GM18868 (cell line): ENCODE results near the gene CREB5.
"Not testable (repeated sequence)": the region's sequence is repeated elsewhere in the genome, so short reads cannot be mapped to it uniquely, and the experiment has no call there.

ENCODE experiments used
- ATAC-seq: cut with Tn5 transposase; IDR thresholded peaks from one replicate; pipeline ENCODE4 v1.9.1; 2021; ENCODE audit warnings: mild to moderate bottlenecking, moderate library complexity; ENCODE audit not compliant: unreplicated experiment

Gene CREB5

DNA sequence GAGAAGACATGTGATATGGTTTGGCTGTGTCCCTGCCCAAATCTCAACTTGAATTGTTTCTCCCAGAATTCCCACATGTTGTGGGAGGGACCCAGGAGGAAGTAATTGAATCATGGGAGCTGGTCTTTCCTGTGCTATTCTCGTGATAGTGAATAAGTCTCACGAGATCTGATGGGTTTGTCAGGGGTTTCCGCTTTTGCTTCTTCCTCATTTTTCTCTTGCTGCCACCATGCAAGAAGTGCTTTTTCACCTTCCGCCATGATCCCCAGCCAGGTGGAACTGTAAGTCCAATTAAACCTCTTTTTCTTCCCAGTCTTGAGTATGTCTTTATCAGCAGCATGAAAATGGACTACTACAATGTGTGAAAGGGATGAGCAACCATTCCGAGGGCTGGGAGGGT, 185.7 kb downstream of the CREB5 start:
- ATAC-seq, result not testable (repeated sequence)

DNA sequence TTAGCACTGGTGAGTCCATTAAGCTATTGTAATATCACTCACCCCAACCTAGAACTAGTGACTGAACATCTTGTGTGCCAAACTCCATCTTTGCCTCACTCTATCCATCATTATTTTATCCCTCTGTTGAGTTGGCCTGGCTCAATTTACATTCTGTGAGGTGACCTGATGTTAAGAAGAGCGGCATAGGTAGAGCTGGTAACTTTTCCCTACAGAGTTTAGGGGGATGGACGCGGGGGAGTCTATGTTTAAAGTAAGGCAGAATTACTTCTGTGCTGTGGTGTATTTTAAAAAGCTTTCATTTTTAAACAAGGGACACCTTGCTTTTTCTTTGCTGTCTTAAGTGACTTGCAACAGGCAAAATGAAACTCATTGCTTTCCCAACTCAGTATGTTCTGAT, 186.3 kb downstream of the CREB5 start:
- ATAC-seq, result no peak

DNA sequence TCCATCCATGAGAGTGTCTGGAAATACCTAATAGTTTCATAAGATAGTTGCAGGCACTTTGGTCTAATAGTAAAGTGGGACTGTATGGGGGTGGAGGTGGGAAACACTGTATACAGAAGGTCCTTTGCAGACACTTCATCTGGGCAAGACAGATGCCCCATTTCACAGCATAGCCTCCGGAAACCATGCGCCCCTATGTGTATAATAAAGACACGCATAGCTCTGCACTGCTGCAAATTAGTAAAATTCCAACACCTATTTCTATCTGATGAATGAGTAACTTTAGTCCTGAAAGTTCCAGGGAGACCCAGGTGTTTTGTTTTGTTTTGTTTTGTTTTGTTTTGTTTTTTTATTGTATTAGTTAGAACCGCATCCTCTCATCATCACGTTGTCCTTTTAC, 187.1 kb downstream of the CREB5 start:
- no peak for ATAC-seq

DNA sequence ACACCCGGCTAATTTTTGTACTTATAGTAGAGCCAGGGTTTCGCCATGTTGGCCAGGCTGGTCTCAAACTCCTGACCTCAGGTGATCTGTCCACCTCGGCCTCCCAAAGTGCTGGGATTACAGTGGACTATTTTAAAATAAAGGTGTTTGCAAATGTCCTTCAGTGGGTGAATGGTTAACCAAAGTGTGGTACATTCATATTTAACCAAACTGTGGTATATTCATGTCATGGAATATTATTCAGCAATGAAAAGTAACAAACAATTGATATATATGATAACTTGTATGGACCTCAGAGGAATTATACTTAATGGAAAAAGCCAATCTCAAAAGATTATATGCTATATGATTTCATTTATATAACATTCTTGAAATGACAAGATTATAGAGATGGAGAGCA, 190.0 kb downstream of the CREB5 start:
- no peak for ATAC-seq

DNA sequence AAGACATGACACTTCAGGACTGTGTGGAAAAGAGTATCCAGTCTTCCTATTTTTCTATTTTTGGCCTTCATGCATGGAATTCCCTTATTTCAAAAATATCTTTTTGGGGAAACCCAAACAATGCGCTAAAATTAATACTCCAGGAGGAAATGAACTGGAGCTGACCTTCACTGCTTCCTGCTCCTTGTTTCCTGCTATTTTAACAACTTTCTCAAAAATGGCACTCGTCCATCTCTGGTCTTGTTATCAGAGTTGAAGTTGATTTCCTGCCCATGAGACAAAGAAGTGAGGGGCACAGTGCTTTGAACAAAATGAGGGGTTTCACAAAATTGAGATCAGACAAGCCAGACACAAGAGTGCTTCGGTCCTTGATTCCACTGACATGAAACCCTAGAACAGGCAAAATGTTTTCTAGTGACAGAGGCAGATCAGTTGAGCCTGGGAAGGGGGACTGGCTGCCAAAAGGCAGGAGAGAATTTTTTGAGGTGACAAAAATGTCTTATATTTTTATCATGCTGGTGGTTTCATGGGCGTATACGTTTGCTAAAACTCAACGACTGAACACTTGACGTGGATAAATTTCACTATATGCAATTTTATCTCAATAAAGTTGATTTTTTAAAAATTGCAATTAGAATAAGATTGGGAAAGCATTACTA, 193.2 kb downstream of the CREB5 start:
- no peak for ATAC-seq

DNA sequence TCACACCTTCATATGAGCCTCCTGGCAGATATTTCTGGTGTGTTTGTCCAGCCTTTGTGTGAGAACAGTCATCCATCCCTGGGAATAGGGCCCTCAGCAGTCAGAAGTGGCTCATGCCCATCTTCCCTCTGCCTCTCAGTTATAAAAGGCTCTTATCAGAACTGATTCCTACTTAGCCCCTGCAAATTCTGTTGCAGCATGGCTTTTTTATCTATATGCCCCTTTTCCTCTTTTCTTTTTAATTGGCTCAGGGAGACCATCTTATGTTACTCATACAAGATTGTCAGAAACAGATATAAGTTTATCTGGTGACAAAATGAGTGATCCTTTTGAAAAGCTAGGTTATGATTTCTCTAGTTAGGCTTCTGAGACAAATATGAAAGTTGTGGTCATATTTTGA, 194.1 kb downstream of the CREB5 start:
- ATAC-seq, result no peak

DNA sequence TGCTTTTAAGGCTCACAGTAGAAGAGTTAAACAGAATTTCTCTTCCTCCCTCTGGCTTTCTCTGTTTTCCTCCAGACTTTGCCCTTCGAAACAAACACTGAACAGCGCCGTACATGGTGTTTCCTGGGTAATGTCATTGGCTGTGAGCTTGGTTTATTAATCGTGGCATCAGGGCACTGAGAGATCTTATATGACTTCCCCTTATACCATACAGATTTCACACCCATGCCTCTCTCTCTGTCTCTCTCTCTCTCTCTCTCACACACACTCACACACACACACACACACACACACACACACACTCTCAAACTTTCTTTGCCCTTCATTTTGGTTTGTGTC, 195.5 kb downstream of the CREB5 start:
- no peak for ATAC-seq

DNA sequence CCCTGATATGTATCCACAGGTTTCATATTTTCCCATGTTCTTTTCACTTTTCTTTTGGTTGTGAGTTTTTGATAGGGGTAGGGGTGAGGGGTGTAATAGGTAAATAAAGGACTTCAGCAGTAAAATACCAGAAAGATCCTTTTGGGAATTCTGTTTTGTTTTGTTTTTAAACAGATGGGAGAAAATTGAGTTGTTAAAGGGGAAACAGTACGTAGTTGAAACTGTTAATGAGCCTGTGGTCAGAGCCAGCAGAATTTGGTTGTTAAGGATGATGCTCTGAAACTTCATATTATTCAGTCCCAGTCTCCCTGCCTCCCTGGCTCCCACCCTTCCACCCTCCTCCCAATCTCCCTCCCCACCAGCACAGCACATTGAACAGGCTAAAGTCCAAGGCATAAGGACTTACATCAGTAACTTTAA, 195.9 kb downstream of the CREB5 start:
- no peak for ATAC-seq

DNA sequence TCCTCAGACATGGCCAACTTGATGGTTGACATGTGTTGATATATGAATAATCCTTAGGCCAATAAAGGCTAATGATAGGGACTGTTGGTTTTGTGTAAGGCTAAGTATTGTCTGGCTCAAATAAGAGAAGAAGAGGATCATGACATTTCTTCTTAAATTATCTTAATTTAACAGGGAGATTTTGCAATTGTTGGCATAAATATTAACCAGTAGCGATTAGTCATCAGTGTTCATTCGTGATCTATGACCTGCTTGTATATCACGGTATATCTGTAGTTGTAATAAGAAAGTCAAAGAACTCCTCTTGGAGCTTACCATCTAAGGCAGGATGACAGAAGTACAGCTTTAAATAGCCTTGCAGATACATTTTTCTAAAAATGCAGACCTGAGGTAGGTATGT, 196.4 kb downstream of the CREB5 start:
- ATAC-seq, result no peak

DNA sequence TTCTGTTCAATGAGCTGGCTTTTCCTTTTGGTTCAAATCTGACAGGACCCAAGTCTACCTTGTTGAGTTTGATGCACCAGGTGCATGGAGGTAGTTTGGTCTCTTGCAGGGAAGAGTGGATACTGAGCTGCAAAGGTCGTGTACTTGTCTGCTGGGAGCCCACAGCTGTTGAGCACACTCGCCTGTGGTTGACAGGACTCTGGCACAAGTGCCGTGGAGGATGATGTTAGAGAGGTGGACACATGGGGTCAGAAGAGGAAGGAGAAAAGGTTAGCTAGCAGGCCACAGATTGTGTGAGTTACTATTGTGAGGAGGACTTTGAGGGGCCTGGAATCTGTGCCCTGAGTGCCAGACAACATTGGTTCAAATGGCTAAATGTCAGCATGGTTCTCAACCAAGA, 197.3 kb downstream of the CREB5 start:
- no peak for ATAC-seq

DNA sequence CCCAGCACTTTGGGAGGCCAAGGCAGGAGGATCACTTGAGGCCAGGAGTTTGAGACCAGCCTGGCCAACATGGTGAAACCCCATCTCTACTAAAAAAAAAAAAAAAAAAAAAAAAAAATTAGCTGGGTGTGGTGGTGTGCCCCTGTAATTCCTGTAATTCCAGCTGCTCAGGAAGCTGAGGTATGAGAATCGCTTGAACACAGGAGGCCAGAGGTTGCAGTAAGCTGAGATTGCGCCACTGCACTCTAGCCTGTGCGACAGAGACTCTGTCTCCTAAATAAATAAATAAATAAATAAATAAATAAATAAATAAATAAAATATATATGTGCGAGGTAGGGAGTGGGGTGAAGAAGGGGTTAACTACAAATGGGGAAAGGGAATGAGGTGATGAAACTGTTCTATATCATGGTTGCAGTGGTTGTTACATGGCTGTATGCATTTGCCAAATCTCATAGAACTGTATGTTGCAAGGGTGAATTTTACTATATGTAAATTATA, 199.1 kb downstream of the CREB5 start:
- ATAC-seq, result not testable (repeated sequence)

DNA sequence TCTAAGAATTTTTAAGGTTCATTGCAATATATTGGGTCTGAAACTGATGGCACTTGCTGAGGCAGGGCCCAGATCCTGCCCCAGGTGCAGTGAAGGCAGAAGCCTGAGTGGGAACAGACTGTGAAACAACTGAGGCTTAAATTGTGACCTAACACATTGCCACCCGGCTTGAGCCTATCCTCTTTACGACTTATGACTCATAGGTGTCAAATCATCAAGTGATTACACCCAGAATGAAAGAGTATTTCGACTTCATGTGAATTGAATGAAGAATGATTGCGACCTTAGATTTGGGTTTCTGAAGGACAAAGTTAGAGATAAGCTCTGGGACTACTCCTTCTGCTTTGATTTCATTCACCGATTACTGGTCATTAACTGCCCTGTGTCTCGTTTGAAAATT, 200.9 kb downstream of the CREB5 start:
- no peak for ATAC-seq

DNA sequence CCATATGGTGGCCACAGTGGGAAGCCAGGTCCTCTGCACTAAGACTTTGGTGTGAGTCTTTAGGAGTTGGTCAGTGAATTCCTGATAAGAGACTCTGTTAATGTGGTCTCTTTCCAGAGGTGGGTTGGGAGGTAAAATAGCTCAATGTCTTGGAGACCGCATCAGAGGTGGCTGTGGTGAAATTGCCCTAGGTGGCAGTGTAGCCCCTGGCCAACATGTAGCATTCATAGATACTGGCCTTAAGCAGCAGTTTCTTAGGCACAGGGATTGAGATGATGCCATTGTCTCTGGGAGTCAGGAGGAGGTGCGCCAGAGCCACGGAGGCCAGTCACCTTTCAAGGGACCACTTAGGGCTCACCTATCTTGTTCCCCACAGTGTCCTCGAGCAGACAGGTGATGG, 202.8 kb downstream of the CREB5 start:
- ATAC-seq, result no peak

DNA sequence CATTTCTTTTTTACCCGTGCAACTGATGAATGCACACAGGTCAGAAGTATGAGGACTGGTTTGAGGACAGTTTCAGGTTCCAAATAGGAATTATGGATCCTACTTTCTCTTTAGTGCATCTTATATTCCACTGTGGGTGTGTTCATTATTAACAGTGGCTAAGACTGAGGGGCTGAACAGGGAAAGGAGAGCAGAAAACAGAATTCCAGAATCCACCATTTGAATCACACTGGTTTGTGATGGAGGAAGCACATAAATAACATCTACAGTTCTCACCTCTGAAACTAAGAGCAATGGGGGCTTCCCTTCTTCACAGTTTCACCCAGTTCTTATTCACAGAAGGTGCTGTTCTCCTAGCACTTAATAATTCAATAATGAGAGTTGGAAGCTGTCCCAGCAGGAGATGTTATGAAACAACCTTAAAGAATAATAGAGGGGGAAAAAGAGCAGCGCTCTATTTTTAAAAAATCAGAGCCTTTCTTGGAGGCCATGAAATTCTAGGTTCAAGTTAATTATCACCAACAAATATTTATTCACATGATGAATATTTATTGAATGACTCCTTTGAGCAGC, 205.1 kb downstream of the CREB5 start:
- no peak for ATAC-seq

DNA sequence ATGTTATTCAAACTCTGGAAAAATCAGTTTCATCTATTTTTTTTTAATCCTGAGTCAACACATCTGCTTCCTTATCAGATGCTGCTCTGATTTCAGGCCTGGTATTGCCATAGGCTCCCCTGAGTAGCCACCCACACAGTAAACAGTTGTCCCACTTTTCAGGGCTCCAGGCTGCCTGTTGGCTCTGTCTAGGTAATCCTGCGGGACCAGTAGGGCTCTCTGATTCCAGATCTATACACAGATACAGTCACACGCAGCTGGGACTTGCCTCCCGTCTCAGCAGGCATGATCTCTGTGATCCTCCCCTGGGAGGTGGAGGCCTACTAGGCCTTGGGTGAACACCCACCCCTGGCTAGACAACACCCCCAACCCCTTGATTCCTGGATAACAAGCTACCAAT, 206.1 kb downstream of the CREB5 start:
- ATAC-seq, result no peak

DNA sequence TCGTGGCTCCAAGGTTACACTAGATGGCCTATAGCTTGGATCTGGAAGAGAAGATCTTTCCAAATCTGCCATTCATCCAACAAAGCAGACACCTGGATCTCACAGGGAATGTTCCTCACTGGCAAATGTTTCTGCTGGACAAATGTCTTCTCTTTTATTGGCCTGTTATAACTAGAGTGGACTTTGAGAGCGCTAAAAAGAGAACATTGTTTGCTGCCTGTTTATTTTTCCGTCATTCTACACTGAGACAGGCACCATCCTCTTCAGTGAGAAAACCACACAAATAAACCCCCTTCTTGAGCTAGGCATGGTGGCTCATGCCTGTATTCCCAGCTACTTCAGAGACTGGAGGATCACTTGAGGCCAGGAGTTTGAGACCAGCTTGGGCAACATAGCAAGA, 206.9 kb downstream of the CREB5 start:
- no peak for ATAC-seq

DNA sequence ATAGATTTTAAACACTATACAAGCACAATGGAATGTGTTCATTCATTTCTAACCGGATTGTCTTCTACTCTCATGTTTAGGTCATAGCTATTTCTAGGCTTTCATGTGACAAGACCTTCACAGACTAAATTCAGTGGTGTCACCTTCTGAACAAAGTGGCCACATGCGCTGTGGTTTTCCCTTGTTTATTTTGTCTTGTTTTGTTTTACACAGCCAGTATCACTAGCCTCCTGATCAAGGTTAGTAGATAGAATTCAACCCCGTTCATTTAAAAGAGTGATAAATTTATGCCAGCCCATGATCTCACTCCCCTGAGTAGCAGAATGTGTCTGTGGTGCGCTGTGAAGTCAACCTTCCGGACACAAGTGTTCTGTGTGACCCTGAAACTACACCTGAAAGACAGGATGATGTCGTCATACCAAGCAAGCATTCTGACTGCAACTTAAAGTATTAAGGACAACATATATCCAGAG, 209.1 kb downstream of the CREB5 start:
- ATAC-seq, result peak; percentile 86

DNA sequence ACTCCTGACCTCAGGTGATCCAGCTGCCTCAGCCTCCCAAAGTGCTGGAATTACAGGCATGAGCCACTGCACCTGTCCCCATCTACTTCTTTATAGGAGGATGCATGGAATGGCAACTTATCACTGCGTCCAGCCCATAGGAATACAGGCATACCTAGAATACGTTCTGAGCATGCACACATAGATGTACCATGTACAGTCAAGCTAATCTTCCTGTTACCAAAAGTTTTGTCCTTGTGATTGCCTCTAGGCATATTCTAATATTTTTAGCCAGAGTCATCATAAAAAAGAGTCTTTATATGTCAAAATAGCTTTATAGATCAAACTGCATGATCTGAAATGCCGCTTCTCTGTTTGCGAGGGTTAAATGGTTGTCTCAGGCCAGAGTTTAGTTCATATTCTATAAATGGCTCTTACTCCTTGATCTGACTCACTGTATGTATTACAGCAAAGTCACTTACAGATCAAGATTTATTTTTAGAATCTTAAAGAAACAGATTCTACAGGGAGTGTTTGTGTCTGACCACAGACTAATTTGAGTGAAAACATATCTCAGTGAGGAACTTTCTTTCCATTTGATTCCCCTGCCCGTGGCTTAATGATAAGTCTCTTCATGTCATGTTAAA, 210.9 kb downstream of the CREB5 start:
- peak; percentile 38 for ATAC-seq

DNA sequence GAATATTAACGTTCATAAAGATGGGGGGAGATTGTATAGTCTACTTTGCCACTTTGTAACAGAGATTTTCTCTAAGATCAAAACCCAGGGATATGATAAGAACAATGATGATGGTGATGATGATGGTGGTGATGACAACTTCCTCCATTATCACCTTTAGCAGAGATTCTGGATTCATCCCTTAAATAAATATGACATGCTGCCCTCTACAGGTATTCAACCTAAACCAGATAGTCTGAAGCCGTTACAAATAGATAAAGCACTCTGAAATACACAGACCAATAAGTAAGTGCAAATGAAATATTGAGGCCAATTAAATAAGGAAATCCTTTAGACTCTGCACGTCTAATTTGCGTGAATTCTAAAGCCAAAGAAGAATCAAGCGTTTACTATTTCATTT, 211.5 kb downstream of the CREB5 start:
- no peak for ATAC-seq

DNA sequence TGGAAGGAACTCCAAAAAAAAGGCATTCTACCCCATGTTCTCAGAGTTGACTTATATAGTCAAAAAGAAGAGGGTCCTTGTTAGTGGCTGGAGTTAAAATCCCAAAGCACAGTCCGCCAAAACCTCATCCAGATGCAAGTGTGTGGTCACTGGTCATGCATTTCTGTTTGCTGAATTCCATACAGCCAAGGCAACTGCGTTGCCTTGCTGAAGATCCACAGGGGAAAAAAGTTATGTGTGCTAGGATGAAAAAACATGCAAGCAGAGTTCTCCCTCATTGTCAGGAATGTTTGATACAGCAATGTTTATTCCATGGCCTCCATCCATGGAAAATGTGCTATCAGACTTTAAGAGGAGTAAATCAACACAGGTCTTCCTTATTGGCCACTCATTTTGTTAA, 213.1 kb downstream of the CREB5 start:
- ATAC-seq, result no peak

DNA sequence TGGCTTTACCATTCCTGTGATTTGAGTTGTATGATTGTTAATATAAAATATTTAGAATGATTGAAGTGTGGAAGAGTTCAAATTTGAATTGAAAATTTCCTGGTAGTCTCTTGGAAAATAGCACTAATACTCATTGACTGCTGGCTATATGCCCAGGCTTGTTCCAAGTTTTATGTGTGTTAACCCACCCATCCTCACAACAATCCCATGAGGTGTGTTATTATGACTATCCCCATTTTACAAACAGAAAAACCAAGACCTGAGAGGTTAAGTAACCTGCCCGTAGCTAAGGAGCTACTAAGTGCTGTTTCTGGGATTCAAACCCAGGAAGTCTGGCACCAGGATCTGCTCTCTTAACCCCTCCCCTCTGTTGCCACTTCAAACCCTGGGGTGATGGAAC, 213.9 kb downstream of the CREB5 start:
- ATAC-seq, result no peak

DNA sequence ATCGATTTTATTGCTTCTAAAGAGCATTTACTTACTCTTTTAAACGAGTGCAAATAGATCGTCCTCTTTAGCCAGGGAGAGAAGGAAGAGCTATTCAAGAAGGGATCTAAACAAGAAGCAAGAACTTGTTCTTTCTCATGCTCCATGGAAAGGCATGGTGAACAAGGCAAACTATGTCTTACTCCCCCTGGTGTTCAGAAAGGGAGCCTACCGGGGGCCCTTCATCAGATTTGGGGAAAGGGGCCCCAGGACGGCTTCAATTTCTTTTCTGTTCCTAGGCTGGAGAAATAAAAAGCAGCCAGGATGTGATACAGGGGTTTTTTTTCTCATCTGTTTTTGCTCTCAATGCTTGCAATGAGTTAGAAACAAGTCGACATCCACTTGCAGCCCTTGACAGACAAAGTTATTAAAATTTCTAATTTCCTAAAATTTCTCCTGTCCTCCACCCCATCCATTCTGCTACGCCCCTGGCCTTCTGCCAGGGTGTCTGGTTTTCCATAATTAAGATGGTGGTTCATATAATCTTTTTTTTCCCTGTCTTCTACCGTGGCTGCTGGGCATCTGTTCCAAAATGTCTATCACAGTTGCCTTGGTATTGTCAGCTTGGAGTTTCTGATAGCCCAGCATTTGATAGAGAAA, 214.4 kb downstream of the CREB5 start:
- peak; percentile 57 for ATAC-seq
